ENCODE results near the gene ME3. TPM values are rescaled to one million over a fixed set of nuclear protein-coding genes. Genes with fewer than 3 reads are reported as not detected.
"Not testable (repeated sequence)": the region's sequence is repeated elsewhere in the genome, so short reads cannot be mapped to it uniquely, and the experiment has no call there.

The ME3 gene
- total RNA-seq, 5 donors from 2014 or later (not counting 1 experiment from before 2014, with no cell fraction given) = 2.2 to 5.0 (median 4.3) TPM

DNA sequence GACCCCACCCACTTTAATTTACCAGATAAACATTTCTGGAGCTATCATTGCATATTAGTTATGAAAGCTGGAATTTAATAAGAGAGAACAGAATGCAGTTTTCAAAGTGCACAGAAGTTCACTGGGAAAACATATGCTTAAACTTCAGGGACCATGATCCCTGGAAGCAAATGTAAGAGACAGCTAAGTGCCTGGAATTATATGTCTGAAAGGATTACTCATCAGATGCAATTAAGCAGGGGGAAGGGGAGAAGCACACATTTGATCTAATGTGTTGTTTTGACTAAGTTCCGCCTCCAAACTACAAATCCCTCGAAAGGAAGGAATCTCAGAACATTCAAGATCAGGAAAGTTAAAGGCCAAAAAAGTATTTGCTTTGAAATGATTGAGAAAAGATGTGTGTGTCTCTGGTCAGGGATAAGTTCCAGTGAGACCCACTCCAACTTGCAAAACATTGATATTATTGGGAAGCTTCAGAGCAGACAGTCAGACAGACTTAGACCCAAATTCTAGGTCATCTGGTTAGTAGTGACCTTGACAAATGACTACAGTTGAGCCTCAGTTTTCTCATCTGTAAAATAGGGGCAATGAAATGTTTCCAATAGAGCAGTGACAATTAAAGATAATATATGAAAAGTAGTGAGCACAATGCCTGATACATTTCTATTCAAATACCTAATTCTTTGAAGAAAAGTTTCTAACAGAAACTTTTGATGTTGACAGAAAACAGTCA is 147.6 kb downstream of the ME3 start:
- no CpG with 5 or more reads among the region's 2 CpGs for WGBS (ENCODE audit: insufficient coverage)
- Mint-ChIP-seq H3K27me3 (peaks cover 0 to 4% of the 10 kb centered on the region in 2 donors), H3K27ac (no peak overlapping the region), H3K4me1 (no peaks in the 10 kb centered on the region), H3K4me3 (no peak overlapping the region), H3K9me3 (peaks cover 4 to 14% (median 12%) of the 10 kb centered on the region in 3 donors), H3K36me3 (peaks cover 6% of the 10 kb centered on the region)
- ChIA-PET POLR2A (no interaction called here), CTCF (no interaction called here)
- DNase-seq (no peak), ATAC-seq (replicated peaks in 1 of 4) (no peak)
- H3K27ac ChIP-seq (ENCODE audit: low read length) = no peak overlapping the region
- no peaks in the 10 kb centered on the region for H3K9me3 ChIP-seq
- no peaks in the 10 kb centered on the region for H3K4me1 ChIP-seq (ENCODE audit: control insufficient read depth in 1 of 2, extremely low read depth in 1 of 2, insufficient read depth in 2 of 2, low read length in 2 of 2)
- H3K27me3 ChIP-seq (replicated peaks in 1 of 2; ENCODE audit: control insufficient read depth in 2 of 2, extremely low read depth in 1 of 2, insufficient read depth in 2 of 2, low read length in 1 of 2) = no peaks in the 10 kb centered on the region
- H3K36me3 ChIP-seq (ENCODE audit: control insufficient read depth in 2 of 2, extremely low read depth in 1 of 2, insufficient read depth in 1 of 2, low read length in 1 of 2) = no peaks in the 10 kb centered on the region
- no peak overlapping the region for H3K4me3 ChIP-seq (ENCODE audit: control insufficient read depth in 1 of 2, extremely low read depth in 1 of 2, low read length in 1 of 2)

DNA sequence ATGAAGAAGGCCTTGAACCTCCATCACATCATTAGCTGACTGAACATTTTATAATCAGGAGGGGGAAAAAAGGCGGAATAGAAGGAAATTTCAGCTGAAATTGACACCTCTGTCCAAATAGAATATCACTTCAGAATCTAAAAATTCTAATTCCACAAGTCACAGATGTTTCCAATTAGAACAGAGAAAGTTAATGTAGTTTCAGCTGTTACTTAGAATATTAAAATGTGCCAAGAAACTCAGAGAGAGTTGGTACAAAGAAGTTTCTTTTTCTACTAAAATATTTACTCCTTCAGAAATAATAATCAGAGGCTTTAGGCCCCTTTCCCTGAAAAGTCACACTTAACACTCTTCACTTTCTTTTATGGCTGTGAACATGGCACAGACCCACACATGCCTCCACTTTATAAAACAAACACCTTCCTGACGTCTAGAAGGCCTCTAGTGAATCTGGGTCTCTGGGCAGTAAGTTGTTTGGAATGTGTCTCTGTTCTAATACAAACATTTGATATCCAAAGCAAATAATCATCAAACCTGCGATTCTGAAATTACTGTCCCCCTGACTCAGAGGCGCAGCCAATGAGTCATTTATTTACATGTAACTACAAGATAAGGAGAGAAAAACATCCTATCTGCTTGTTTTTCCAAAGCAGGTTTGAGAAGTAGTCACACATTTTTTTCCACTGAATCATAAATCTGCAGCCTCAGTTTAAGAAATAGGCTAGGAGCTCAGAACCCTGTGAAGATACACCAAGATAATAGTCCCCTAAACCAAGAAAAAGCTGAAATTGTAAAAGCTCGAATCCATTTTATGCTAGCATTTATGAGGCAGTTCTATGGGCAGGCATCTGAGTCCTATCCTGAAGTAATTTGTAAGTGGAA is 148.4 kb downstream of the ME3 start:
- WGBS (ENCODE audit: insufficient coverage) = no CpG with 5 or more reads among the region's 5 CpGs
- H3K9me3 Mint-ChIP-seq = peaks cover 4 to 14% (median 12%) of the 10 kb centered on the region in 3 donors

GRCh38 chr11:86522512-86522911 is 149.9 kb downstream of the ME3 start:
- H3K4me1 Mint-ChIP-seq; H3K9me3 Mint-ChIP-seq; H3K4me1 ChIP-seq (ENCODE audit: control insufficient read depth in 1 of 2, extremely low read depth in 1 of 2, insufficient read depth in 2 of 2, low read length in 2 of 2); H3K27ac Mint-ChIP-seq; H3K9me3 ChIP-seq; H3K4me3 Mint-ChIP-seq; CTCF ChIA-PET; POLR2A ChIA-PET; H3K27me3 Mint-ChIP-seq; ATAC-seq (replicated peaks in 1 of 4); H3K27me3 ChIP-seq (replicated peaks in 1 of 2; ENCODE audit: control insufficient read depth in 2 of 2, extremely low read depth in 1 of 2, insufficient read depth in 2 of 2, low read length in 1 of 2); DNase-seq; H3K4me3 ChIP-seq (ENCODE audit: control insufficient read depth in 1 of 2, extremely low read depth in 1 of 2, low read length in 1 of 2); H3K36me3 ChIP-seq (ENCODE audit: control insufficient read depth in 2 of 2, extremely low read depth in 1 of 2, insufficient read depth in 1 of 2, low read length in 1 of 2); H3K36me3 Mint-ChIP-seq; H3K27ac ChIP-seq (ENCODE audit: low read length): not testable (repeated sequence)
- WGBS (ENCODE audit: insufficient coverage) = no CpG with 5 or more reads among the region's 5 CpGs

More for the DNA sequence above, 148.4 kb downstream of the ME3 start:
- ChIA-PET CTCF (no interaction called here), POLR2A (no interaction called here)
- Histone ChIP-seq H3K9me3 (no peaks in the 10 kb centered on the region), H3K36me3 (ENCODE audit: control insufficient read depth in 2 of 2, extremely low read depth in 1 of 2, insufficient read depth in 1 of 2, low read length in 1 of 2) (no peaks in the 10 kb centered on the region), H3K27me3 (replicated peaks in 1 of 2; ENCODE audit: control insufficient read depth in 2 of 2, extremely low read depth in 1 of 2, insufficient read depth in 2 of 2, low read length in 1 of 2) (no peaks in the 10 kb centered on the region), H3K4me1 (ENCODE audit: control insufficient read depth in 1 of 2, extremely low read depth in 1 of 2, insufficient read depth in 2 of 2, low read length in 2 of 2) (no peaks in the 10 kb centered on the region), H3K27ac (ENCODE audit: low read length) (no peak overlapping the region), H3K4me3 (ENCODE audit: control insufficient read depth in 1 of 2, extremely low read depth in 1 of 2, low read length in 1 of 2) (no peak overlapping the region)
- Mint-ChIP-seq H3K27me3 (peaks cover 0 to 4% of the 10 kb centered on the region in 2 donors), H3K36me3 (peaks cover 6% of the 10 kb centered on the region), H3K27ac (no peak overlapping the region), H3K4me3 (no peak overlapping the region), H3K4me1 (no peaks in the 10 kb centered on the region)
- ATAC-seq (replicated peaks in 1 of 4) (no peak), DNase-seq (no peak)

DNA sequence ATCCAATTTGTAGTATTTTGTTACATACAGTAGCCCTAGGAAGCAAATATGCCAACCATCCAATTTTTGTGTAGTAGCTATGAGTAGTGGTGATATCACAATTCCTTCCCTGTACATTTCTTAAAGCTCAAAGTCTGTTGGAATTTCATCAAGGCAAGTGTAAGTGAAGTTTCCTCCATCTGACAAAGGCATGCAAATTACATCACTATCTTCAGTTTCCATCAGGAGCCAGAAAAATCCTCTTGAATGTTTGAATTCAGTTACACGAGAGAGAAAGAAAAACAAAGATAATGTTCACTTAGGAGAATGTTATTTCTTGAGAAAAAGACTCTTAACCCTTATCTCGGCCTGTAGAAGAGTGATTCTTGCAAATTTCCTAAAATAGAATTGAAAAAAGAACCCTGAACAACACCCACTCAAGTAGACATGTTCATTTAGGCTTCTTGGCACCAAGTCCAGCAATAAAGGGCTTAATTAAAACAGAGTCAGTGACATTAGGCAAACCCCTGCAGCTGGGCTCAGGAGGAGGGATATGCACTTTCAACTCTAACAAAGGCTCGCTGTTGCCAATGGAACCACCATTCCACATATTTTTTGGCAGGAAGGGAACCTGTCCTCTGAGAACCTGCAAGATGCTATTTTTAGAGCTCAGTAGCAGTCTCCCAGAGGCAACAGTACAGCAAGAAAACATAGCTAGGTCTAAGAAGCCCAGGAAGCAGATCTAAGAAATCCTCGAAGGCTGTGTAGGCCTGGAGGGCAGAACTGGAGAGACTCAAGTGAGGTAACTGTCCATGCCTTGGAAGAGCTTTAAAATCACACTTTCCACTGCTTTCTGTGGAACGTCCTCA is 153.1 kb downstream of the ME3 start:
- no peaks in the 10 kb centered on the region for H3K9me3 ChIP-seq
- ChIA-PET POLR2A (no interaction called here), CTCF (no interaction called here)
- H3K4me3 Mint-ChIP-seq = no peak overlapping the region
- H3K36me3 ChIP-seq (ENCODE audit: control insufficient read depth in 2 of 2, extremely low read depth in 1 of 2, insufficient read depth in 1 of 2, low read length in 1 of 2) = no peaks in the 10 kb centered on the region
- H3K27me3 Mint-ChIP-seq = no peaks in the 10 kb centered on the region
- DNase-seq (no peak), ATAC-seq (replicated peaks in 1 of 4) (no peak)
- no peak overlapping the region for H3K4me3 ChIP-seq (ENCODE audit: control insufficient read depth in 1 of 2, extremely low read depth in 1 of 2, low read length in 1 of 2)
- 86% methylated on average over 2 of the region's 5 CpGs for WGBS (ENCODE audit: insufficient coverage)
- no peaks in the 10 kb centered on the region for H3K27me3 ChIP-seq (replicated peaks in 1 of 2; ENCODE audit: control insufficient read depth in 2 of 2, extremely low read depth in 1 of 2, insufficient read depth in 2 of 2, low read length in 1 of 2)
- H3K36me3 Mint-ChIP-seq = no peaks in the 10 kb centered on the region
- H3K4me1 Mint-ChIP-seq = no peaks in the 10 kb centered on the region
- no peak overlapping the region for H3K27ac Mint-ChIP-seq
- H3K4me1 ChIP-seq (ENCODE audit: control insufficient read depth in 1 of 2, extremely low read depth in 1 of 2, insufficient read depth in 2 of 2, low read length in 2 of 2) = no peaks in the 10 kb centered on the region
- H3K9me3 Mint-ChIP-seq = no peaks in the 10 kb centered on the region
- no peak overlapping the region for H3K27ac ChIP-seq (ENCODE audit: low read length)

DNA sequence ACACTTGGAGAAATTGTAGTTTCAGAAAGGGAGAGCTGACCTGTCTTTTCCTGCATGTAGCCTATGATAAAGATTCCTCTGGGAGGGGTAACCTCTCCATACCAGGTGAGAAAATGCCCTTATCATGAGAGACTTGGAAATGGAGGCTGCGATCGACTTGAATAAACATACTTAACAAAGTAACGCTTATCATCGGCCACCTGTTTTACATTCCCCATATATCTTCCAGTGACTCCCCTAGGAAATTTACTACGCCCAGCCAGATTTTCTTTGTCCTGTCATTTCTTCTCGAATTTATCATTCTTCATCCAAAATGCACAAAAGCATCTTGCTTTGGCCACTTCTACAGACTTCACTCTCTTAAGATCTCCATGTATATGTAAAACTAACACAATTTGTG is 154.2 kb downstream of the ME3 start:
- CTCF ChIA-PET = no interaction called here

GRCh38 chr11:86517557-86517956 is 154.9 kb downstream of the ME3 start:
- H3K4me3 ChIP-seq (ENCODE audit: control insufficient read depth in 1 of 2, extremely low read depth in 1 of 2, low read length in 1 of 2) = no peak overlapping the region
- DNase-seq = no peak
- H3K4me1 Mint-ChIP-seq = peaks cover 0 to 2% (median 0%) of the 10 kb centered on the region in 3 donors
- no peak for ATAC-seq (replicated peaks in 1 of 4)
- no peaks in the 10 kb centered on the region for H3K27me3 Mint-ChIP-seq
- no CpG with 5 or more reads among the region's 1 CpG for WGBS (ENCODE audit: insufficient coverage)
- POLR2A ChIA-PET = no interaction called here
- CTCF ChIA-PET = no interaction called here
- H3K4me1 ChIP-seq (ENCODE audit: control insufficient read depth in 1 of 2, extremely low read depth in 1 of 2, insufficient read depth in 2 of 2, low read length in 2 of 2) = peaks cover 0 to 3% of the 10 kb centered on the region in 2 experiments
- no peak overlapping the region for H3K27ac Mint-ChIP-seq
- no peaks in the 10 kb centered on the region for H3K27me3 ChIP-seq (replicated peaks in 1 of 2; ENCODE audit: control insufficient read depth in 2 of 2, extremely low read depth in 1 of 2, insufficient read depth in 2 of 2, low read length in 1 of 2)
- H3K36me3 ChIP-seq (ENCODE audit: control insufficient read depth in 2 of 2, extremely low read depth in 1 of 2, insufficient read depth in 1 of 2, low read length in 1 of 2) = no peaks in the 10 kb centered on the region
- no peaks in the 10 kb centered on the region for H3K9me3 Mint-ChIP-seq
- H3K4me3 Mint-ChIP-seq = no peak overlapping the region
- H3K27ac ChIP-seq (ENCODE audit: low read length) = no peak overlapping the region
- H3K36me3 Mint-ChIP-seq = no peaks in the 10 kb centered on the region
- no peaks in the 10 kb centered on the region for H3K9me3 ChIP-seq

More for the DNA sequence above, 154.2 kb downstream of the ME3 start:
- no peak for ATAC-seq (replicated peaks in 1 of 4)
- 85% methylated on average over 6 of the region's 6 CpGs for WGBS (ENCODE audit: insufficient coverage)
- Histone ChIP-seq H3K27me3 (replicated peaks in 1 of 2; ENCODE audit: control insufficient read depth in 2 of 2, extremely low read depth in 1 of 2, insufficient read depth in 2 of 2, low read length in 1 of 2) (no peaks in the 10 kb centered on the region), H3K36me3 (ENCODE audit: control insufficient read depth in 2 of 2, extremely low read depth in 1 of 2, insufficient read depth in 1 of 2, low read length in 1 of 2) (no peaks in the 10 kb centered on the region), H3K4me1 (ENCODE audit: control insufficient read depth in 1 of 2, extremely low read depth in 1 of 2, insufficient read depth in 2 of 2, low read length in 2 of 2) (peaks cover 0 to 3% of the 10 kb centered on the region in 2 experiments), H3K9me3 (no peaks in the 10 kb centered on the region), H3K4me3 (ENCODE audit: control insufficient read depth in 1 of 2, extremely low read depth in 1 of 2, low read length in 1 of 2) (no peak overlapping the region), H3K27ac (ENCODE audit: low read length) (no peak overlapping the region)
- Mint-ChIP-seq H3K4me1 (peaks cover 0 to 2% (median 0%) of the 10 kb centered on the region in 3 donors), H3K9me3 (no peaks in the 10 kb centered on the region), H3K27ac (no peak overlapping the region), H3K36me3 (no peaks in the 10 kb centered on the region), H3K4me3 (no peak overlapping the region), H3K27me3 (no peaks in the 10 kb centered on the region)
- POLR2A ChIA-PET = no interaction called here
- no peak for DNase-seq

All from T-cell (primary cell).